Measurements from ENCODE around the gene KLHL20.
"Not testable (repeated sequence)": the region's sequence is repeated elsewhere in the genome, so short reads cannot be mapped to it uniquely, and the experiment has no call there.

KLHL20 gene, protein sequence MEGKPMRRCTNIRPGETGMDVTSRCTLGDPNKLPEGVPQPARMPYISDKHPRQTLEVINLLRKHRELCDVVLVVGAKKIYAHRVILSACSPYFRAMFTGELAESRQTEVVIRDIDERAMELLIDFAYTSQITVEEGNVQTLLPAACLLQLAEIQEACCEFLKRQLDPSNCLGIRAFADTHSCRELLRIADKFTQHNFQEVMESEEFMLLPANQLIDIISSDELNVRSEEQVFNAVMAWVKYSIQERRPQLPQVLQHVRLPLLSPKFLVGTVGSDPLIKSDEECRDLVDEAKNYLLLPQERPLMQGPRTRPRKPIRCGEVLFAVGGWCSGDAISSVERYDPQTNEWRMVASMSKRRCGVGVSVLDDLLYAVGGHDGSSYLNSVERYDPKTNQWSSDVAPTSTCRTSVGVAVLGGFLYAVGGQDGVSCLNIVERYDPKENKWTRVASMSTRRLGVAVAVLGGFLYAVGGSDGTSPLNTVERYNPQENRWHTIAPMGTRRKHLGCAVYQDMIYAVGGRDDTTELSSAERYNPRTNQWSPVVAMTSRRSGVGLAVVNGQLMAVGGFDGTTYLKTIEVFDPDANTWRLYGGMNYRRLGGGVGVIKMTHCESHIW
- total RNA-seq: 12.0 to 30.0 (median 19.1) reads per million in 17 experiments

GRCh38 chr1:173714759-173715537 lies at the start of gene KLHL20:
KLHL20 (plus strand) TSS chr1:173714981; CDS start chr1:173716044, 1,063 bp downstream.
- DNase-seq: peak; percentile 91 to 93 (median 92)

GRCh38 chr1:173666646-173667045 lies 48.1 kb upstream of the KLHL20 start:
- DNase-seq: peak in 1 of 4 experiments; percentile 3

DNA sequence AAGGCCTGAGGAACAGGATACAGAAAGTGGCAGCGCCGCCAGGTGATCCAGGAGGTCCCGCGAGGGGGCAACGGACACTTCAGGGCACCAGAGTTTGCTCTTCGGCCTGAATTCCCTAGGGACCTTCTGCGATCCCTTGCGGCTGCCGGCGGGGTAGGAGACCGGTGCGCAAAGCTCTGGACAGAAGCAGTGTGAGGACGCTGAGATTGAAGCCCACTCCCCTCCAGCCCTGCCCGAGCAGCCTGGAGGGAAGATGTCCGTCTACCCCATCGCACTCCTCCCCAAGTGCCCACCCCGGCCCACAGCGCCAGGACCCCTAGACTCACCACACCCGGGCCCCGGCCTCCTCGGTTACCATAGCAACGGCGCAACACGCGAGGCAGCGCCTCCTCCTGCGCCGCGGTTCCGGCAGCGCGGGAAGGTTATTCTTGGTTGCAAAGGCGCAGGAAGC lies 45.3 kb upstream of the KLHL20 start, which contains the start of gene ANKRD45:
Gene ANKRD45 (minus strand): TSS at position 361 of the 451 bp plus-strand sequence. CDS start 10,433 bp downstream, outside the sequence.
- peak in 3 of 4 experiments; percentile 5 to 31 (median 20) for DNase-seq

GRCh38 chr1:173674496-173674895 lies 40.3 kb upstream of the KLHL20 start:
- not testable (repeated sequence) for DNase-seq

GRCh38 chr1:173680152-173680551 lies 34.6 kb upstream of the KLHL20 start:
- not testable (repeated sequence) for DNase-seq

GRCh38 chr1:173682184-173682583 lies 32.6 kb upstream of the KLHL20 start:
- no peak for DNase-seq

DNA sequence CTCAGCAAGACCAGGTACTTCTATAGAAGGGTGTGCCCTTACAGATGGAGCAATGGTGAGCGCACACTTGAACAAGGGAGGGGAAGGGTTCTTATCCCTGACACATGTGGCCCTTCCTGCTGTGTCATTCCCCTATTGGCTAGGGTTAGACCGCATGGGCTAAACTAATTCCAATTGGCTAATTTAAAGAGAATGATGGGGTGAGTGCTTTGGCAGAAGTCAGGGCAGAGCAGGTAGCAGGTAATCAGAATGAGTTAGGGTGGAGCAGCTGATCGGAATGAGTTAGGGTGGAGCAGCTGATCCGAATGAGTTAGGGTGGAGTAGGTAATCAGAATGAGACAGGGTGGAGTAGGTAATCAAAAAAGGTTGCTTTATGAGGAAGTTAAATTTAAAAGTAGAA lies 30.9 kb upstream of the KLHL20 start:
- not testable (repeated sequence) for DNase-seq

- not testable (repeated sequence) for DNase-seq
Measured at GRCh38 chr1:173685121-173685520, 29.7 kb upstream of the KLHL20 start.

- no peak for DNase-seq
Measured at GRCh38 chr1:173688300-173688699, 26.5 kb upstream of the KLHL20 start.

DNA sequence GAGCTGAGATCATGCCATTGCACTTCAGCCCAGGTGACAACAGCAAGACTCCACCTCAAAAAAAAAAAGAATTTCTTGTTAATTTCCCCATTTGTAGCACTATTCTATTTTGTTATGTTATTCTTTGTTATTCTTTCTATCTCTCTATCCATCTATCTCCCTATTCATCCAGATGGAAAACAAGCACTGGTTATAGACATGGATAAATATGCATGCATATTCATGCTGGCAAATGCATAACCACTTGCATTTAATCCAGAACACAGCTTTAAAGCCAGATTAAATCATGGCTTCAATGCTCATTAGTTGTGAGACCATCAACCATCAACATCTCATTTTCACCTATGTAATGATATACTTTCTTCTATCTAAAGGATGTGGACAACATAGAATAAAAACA lies 21.5 kb upstream of the KLHL20 start:
- DNase-seq: no peak

- DNase-seq: not testable (repeated sequence)
Measured at GRCh38 chr1:173701299-173701698, 13.5 kb upstream of the KLHL20 start.

- no peak for DNase-seq
Measured at GRCh38 chr1:173702736-173703135, 12.0 kb upstream of the KLHL20 start.

GRCh38 chr1:173705117-173705516 lies 9.7 kb upstream of the KLHL20 start:
- DNase-seq: no peak

DNA sequence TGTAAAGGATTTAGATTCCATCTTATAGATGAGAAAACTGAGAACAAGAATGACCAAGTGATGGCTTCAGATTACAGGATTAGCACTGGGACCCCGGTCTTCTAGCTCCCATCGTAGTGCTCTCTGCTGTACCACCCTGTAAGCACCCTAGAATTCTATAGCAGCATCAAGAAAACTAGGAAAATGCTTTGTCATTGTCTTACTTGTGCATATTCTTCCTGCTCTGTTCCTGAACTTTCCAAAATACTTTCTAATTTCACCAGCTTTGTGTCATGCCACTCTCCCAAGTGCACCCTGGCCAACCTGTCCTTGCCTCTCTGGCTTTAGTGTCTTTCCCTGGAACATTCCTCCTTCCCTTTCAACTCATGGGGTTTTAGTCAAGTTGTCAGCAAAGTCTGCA lies 6.0 kb upstream of the KLHL20 start:
- DNase-seq: no peak

GRCh38 chr1:173714441-173714758 lies 381 bp upstream of the KLHL20 start:
- peak in 1 of 4 experiments; percentile 2 for DNase-seq

GRCh38 chr1:173715538-173715844 lies 710 bp downstream of the KLHL20 start:
- DNase-seq: no peak

DNA sequence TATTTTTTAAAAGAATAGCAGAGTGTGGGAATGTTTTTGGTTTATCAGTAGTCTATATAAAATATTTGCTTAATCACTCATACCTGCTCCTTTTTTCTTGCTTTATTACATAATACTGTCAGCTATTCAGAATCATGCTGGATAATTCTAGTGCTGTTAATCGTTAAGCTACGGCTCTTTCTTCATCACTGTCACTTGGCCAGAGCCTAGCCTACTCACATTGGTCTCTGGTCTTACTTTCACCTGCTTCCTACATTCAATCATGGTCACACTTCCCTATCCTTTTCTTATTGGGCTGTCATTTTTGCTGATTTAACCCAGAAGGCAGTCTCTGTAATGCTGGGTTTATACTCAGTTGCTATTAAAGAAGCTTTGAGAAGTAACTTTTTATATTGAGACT lies 2.5 kb downstream of the KLHL20 start:
- peak in 1 of 4 experiments; percentile 6 for DNase-seq

DNA sequence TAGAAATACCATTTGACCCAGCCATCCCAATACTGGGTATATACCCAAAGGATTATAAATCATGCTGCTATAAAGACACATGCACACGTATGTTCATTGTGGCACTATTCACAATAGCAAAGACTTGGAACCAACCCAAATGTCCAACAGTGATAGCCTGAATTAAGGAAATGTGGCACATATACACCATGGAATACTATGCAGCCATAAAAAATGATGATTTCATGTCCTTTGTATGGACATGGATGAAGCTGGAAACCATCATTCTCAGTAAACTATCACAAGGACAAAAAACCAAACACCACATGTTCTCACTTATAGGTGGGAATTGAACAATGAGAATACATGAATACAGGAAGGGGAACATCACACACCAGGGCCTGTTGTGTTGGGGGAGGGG lies 16.6 kb downstream of the KLHL20 start:
- not testable (repeated sequence) for DNase-seq

- no peak for DNase-seq
Measured at GRCh38 chr1:173733912-173734311, 19.1 kb downstream of the KLHL20 start.

- not testable (repeated sequence) for DNase-seq
Measured at GRCh38 chr1:173736104-173736503, 21.3 kb downstream of the KLHL20 start.

DNA sequence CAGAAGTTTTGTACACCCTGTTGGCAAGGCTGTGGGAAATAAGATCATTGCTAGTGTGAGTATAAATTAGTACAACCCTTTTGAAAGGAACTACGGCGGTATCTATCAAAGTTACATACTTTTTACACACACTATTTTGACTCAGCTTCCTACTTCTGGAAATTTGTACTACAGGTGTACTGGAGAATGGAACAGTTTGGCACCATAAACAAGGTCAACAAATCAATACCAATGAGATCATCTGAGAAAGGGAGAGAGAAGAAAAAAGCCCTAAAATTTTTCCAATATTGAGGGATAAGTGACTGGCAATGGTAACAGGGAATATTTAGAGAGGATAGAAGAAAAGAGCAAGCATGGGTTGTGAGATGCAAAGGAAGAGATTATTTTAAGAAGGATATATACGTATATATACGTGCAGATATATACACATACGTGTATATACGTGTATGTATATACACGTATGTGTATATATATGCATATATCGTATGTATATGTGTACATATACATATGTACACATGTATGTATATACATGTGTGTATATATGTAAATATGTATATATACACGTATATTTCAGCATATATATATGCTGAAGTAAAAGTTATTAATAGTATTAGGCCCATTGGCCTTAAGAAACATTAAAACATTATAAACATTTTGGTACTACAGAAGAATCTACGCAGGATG lies 27.6 kb downstream of the KLHL20 start:
- no peak for DNase-seq

GRCh38 chr1:173744651-173745050 lies 29.9 kb downstream of the KLHL20 start:
- DNase-seq: no peak

- DNase-seq: no peak
Measured at GRCh38 chr1:173749137-173749536, 34.4 kb downstream of the KLHL20 start.
